HepG2 (cell line): Measurements from ENCODE around the gene NFATC2. TPM values are rescaled to one million over a fixed set of nuclear protein-coding genes. Genes with fewer than 3 reads are reported as not detected.

ENCODE experiments used
- BRD4 ChIP-seq: sonication (generic); formaldehyde crosslinking; IDR thresholded peaks from 2 replicates; pipeline ENCODE4 v1.4.0; 2020; ENCODE audit warnings: missing genetic modification reagents
- CHD4 ChIP-seq: fragments of 200-600 bp; sonication (generic); IDR thresholded peaks from 2 replicates; pipeline ENCODE4 v1.7.0; 2017; ENCODE audit warnings: mild to moderate bottlenecking, low read length, borderline replicate concordance
- FOXP1 ChIP-seq, 2 experiments: fragments of 450-650 bp in 1 of 2; IDR thresholded peaks; 2 replicates each; pipeline ENCODE4 v1.6.1; 2017 to 2018; ENCODE audit warnings: antibody characterized with exemption in 1 of 2
- HDAC1 ChIP-seq: sonication (generic); formaldehyde crosslinking; IDR thresholded peaks from 2 replicates; pipeline ENCODE4 v1.5.1; 2020; ENCODE audit warnings: mild to moderate bottlenecking, missing genetic modification reagents
- KLF9 ChIP-seq: IDR thresholded peaks from 2 replicates; pipeline ENCODE4 v1.6.1; 2016; ENCODE audit warnings: low read depth
- MIER2 ChIP-seq: IDR thresholded peaks from 2 replicates; pipeline ENCODE4 v1.6.1; 2016; ENCODE audit warnings: missing biosample characterization, missing genetic modification reagents
- MXI1 ChIP-seq: IDR thresholded peaks from 3 replicates; pipeline ENCODE4 v1.6.1; 2012; ENCODE audit warnings: low read depth, low read length, inconsistent platforms, borderline replicate concordance
- NCOA5 ChIP-seq: sonication (generic); formaldehyde crosslinking; IDR thresholded peaks from 2 replicates; pipeline ENCODE4 v1.4.0; 2020; ENCODE audit warnings: missing genetic modification reagents
- NRL ChIP-seq: sonication (generic); formaldehyde crosslinking; IDR thresholded peaks from 2 replicates; pipeline ENCODE4 v1.5.0; 2020; ENCODE audit warnings: missing genetic modification reagents, mild to moderate bottlenecking, moderate library complexity, borderline replicate concordance
- PITX1 ChIP-seq: sonication (generic); formaldehyde crosslinking; IDR thresholded peaks from 2 replicates; pipeline ENCODE4 v1.5.1; 2020; ENCODE audit warnings: mild to moderate bottlenecking, missing genetic modification reagents
- SAP130 ChIP-seq: IDR thresholded peaks from 2 replicates; pipeline ENCODE4 v1.6.1; 2016; ENCODE audit warnings: low read depth
- SOX5 ChIP-seq: IDR thresholded peaks from 2 replicates; pipeline ENCODE4 v1.6.1; 2016; ENCODE audit warnings: borderline replicate concordance
- ZFP1 ChIP-seq: IDR thresholded peaks from 2 replicates; pipeline ENCODE4 v1.6.1; 2016
- ZNF317 ChIP-seq: sonication (generic); formaldehyde crosslinking; IDR thresholded peaks from 2 replicates; pipeline ENCODE4 v1.5.0; 2020; ENCODE audit warnings: mild to moderate bottlenecking, missing genetic modification reagents
- ZNF562 ChIP-seq: sonication (generic); formaldehyde crosslinking; IDR thresholded peaks from 2 replicates; pipeline ENCODE4 v1.8.0; 2022; ENCODE audit warnings: missing genetic modification reagents, borderline replicate concordance
- ZNF670 ChIP-seq: sonication (generic); formaldehyde crosslinking; IDR thresholded peaks from 2 replicates; pipeline ENCODE4 v1.8.0; 2022; ENCODE audit warnings: mild to moderate bottlenecking, missing genetic modification reagents, borderline replicate concordance
- ZNF790 ChIP-seq: sonication (generic); formaldehyde crosslinking; IDR thresholded peaks from 2 replicates; pipeline ENCODE4 v1.8.0; 2022; ENCODE audit warnings: missing genetic modification reagents, mild to moderate bottlenecking, borderline replicate concordance
- polyA plus RNA-seq, 8 experiments: library from polyadenylated mRNA; depleted of rRNA in 3 of 8; stranded (reverse) in 7 of 8; unstranded in 1 of 8; fragments of >200 nt; fragmentation: Illumina TruSeq in 4 of 8; extraction: Trizol in 4 of 8; gene quantifications; 2 replicates each; pipeline versions ENCODE4 v1.2.1 to v1.2.3, GENCODE V29; 2011 to 2016; ENCODE audit warnings: low read depth in 4 of 8, missing spikeins in 1 of 8, mixed read lengths in 1 of 8; ENCODE audit not compliant: insufficient read depth in 1 of 8
- total RNA-seq, 5 experiments: library from RNA; depleted of rRNA; stranded (reverse); fragments of >200 nt; fragmentation: Illumina TruSeq; extraction: Trizol; gene quantifications; 2 replicates each; pipeline ENCODE4 v1.2.3, GENCODE V29; 2016; ENCODE audit warnings: low read depth in 1 of 5
- TF ChIP-seq, protein P1 (sequence below): sonication (generic); formaldehyde crosslinking; IDR thresholded peaks from 2 replicates; pipeline ENCODE4 v1.4.0; 2020; ENCODE audit warnings: missing genetic modification reagents, borderline replicate concordance
- TF ChIP-seq, protein P2 (sequence below): sonication (generic); formaldehyde crosslinking; IDR thresholded peaks from 2 replicates; pipeline ENCODE4 v1.8.0; 2022; ENCODE audit warnings: mild to moderate bottlenecking, missing genetic modification reagents; ENCODE audit not compliant: insufficient replicate concordance
- TF ChIP-seq, protein P3 (sequence below): IDR thresholded peaks from 2 replicates; pipeline ENCODE4 v1.6.1; 2012; ENCODE audit warnings: low read depth, low read length, improper control_type of control experiment
- TF ChIP-seq, protein P4 (sequence below): IDR thresholded peaks from 2 replicates; pipeline ENCODE4 v1.6.1; 2016; ENCODE audit warnings: mild to moderate bottlenecking
- TF ChIP-seq, protein P5 (sequence below): sonication (generic); formaldehyde crosslinking; IDR thresholded peaks from 2 replicates; pipeline ENCODE4 v1.4.0; 2020; ENCODE audit warnings: missing genetic modification reagents

Gene NFATC2
- total and polyA plus RNA-seq, 2 of the 13 experiments (the other 11 are each of a cell fraction or from before 2014, with no cell fraction given): 1.9 to 3.3 TPM

DNA sequence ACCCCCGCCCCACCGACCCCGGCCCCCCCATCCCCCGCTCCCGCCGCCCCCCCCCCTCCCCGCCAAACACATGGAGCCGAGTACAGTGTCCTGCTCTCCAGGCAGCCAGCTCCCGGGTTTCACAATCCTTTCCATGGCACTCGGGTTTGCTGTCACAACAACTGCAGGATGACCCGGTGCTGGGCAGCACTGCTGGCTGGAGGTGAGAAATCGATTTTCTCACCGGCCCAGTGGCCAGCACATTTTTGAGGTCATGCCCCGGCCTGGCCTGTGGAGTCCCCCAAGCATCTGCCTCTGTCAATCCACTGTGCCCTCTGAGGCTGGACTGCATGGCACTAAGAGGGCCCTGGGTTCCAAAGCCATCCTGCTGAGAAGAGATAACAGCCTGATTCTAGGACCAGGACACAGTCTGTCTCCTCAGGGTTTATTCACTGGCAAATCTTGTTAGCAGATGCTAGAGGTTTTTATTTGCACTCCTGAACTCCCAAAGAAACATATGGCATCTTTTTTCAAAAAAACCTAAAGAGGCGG, 129.5 kb downstream of the NFATC2 start (continued):
- TF ChIP-seq, protein P1, sequence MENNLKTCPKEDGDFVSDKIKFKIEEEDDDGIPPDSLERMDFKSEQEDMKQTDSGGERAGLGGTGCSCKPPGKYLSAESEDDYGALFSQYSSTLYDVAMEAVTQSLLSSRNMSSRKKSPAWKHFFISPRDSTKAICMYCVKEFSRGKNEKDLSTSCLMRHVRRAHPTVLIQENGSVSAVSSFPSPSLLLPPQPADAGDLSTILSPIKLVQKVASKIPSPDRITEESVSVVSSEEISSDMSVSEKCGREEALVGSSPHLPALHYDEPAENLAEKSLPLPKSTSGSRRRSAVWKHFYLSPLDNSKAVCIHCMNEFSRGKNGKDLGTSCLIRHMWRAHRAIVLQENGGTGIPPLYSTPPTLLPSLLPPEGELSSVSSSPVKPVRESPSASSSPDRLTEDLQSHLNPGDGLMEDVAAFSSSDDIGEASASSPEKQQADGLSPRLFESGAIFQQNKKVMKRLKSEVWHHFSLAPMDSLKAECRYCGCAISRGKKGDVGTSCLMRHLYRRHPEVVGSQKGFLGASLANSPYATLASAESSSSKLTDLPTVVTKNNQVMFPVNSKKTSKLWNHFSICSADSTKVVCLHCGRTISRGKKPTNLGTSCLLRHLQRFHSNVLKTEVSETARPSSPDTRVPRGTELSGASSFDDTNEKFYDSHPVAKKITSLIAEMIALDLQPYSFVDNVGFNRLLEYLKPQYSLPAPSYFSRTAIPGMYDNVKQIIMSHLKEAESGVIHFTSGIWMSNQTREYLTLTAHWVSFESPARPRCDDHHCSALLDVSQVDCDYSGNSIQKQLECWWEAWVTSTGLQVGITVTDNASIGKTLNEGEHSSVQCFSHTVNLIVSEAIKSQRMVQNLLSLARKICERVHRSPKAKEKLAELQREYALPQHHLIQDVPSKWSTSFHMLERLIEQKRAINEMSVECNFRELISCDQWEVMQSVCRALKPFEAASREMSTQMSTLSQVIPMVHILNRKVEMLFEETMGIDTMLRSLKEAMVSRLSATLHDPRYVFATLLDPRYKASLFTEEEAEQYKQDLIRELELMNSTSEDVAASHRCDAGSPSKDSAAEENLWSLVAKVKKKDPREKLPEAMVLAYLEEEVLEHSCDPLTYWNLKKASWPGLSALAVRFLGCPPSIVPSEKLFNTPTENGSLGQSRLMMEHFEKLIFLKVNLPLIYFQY (CRISPR knock-in tag): peak; percentile 99
- peak; percentile 30; the same call in 1 of the 2 replicates for TF ChIP-seq MIER2 (CRISPR knock-in tag)
- TF ChIP-seq, protein P2, sequence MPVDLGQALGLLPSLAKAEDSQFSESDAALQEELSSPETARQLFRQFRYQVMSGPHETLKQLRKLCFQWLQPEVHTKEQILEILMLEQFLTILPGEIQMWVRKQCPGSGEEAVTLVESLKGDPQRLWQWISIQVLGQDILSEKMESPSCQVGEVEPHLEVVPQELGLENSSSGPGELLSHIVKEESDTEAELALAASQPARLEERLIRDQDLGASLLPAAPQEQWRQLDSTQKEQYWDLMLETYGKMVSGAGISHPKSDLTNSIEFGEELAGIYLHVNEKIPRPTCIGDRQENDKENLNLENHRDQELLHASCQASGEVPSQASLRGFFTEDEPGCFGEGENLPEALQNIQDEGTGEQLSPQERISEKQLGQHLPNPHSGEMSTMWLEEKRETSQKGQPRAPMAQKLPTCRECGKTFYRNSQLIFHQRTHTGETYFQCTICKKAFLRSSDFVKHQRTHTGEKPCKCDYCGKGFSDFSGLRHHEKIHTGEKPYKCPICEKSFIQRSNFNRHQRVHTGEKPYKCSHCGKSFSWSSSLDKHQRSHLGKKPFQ (CRISPR knock-in tag): no peak
- TF ChIP-seq ZNF317 (CRISPR knock-in tag): peak; percentile 64; the same call in 1 of the 2 replicates
- TF ChIP-seq, protein P3, sequence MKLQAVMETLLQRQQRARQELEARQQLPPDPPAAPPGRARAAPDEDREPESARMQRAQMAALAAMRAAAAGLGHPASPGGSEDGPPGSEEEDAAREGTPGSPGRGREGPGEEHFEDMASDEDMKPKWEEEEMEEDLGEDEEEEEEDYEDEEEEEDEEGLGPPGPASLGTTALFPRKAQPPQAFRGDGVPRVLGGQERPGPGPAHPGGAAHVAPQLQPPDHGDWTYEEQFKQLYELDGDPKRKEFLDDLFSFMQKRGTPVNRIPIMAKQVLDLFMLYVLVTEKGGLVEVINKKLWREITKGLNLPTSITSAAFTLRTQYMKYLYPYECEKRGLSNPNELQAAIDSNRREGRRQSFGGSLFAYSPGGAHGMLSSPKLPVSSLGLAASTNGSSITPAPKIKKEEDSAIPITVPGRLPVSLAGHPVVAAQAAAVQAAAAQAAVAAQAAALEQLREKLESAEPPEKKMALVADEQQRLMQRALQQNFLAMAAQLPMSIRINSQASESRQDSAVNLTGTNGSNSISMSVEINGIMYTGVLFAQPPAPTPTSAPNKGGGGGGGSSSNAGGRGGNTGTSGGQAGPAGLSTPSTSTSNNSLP: no peak
- peak; percentile 62; the same call in 1 of the 2 replicates for TF ChIP-seq PITX1 (CRISPR knock-in tag)
- TF ChIP-seq KLF9 (CRISPR knock-in tag): no peak
- no peak for TF ChIP-seq NRL (CRISPR knock-in tag)
- TF ChIP-seq NCOA5 (CRISPR knock-in tag): no peak
- TF ChIP-seq FOXP1 (IDR thresholded peaks at IDR 0.05): no peak
- peak; percentile 64 for TF ChIP-seq FOXP1 (CRISPR knock-in tag; IDR thresholded peaks at IDR 0.05)
- peak; percentile 83 for TF ChIP-seq ZNF670
- peak; percentile 77 for TF ChIP-seq SAP130
- no peak for TF ChIP-seq ZNF562 (CRISPR knock-in tag)
- peak; percentile 32; the same call in 1 of the 2 replicates for TF ChIP-seq ZFP1 (CRISPR knock-in tag)
- peak; percentile 24; the same call in 1 of the 2 replicates for TF ChIP-seq CHD4
- TF ChIP-seq, protein P4, sequence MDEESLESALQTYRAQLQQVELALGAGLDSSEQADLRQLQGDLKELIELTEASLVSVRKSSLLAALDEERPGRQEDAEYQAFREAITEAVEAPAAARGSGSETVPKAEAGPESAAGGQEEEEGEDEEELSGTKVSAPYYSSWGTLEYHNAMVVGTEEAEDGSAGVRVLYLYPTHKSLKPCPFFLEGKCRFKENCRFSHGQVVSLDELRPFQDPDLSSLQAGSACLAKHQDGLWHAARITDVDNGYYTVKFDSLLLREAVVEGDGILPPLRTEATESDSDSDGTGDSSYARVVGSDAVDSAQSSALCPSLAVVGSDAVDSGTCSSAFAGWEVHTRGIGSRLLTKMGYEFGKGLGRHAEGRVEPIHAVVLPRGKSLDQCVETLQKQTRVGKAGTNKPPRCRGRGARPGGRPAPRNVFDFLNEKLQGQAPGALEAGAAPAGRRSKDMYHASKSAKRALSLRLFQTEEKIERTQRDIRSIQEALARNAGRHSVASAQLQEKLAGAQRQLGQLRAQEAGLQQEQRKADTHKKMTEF: peak; percentile 66
- TF ChIP-seq HDAC1 (CRISPR knock-in tag): peak; percentile 90
- TF ChIP-seq MXI1: peak; percentile 82; the same call in 2 of the 3 replicates
- TF ChIP-seq SOX5 (CRISPR knock-in tag): peak; percentile 49; the same call in 1 of the 2 replicates
- no peak for TF ChIP-seq ZNF790 (CRISPR knock-in tag)
- no peak for TF ChIP-seq BRD4
- TF ChIP-seq, protein P5, sequence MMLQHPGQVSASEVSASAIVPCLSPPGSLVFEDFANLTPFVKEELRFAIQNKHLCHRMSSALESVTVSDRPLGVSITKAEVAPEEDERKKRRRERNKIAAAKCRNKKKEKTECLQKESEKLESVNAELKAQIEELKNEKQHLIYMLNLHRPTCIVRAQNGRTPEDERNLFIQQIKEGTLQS (CRISPR knock-in tag): no peak
